GM19438 (cell line): ENCODE results near the gene MYL12B.
A peak's percentile ranks its signal among the peaks of the same experiment; 100 is the strongest.
"Not testable (repeated sequence)": the region's sequence is repeated elsewhere in the genome, so short reads cannot be mapped to it uniquely, and the experiment has no call there.

ENCODE experiments used
- ATAC-seq: cut with Tn5 transposase; IDR thresholded peaks from one replicate; pipeline ENCODE4 v1.9.1; 2021; ENCODE audit warnings: low read depth; ENCODE audit not compliant: unreplicated experiment

MYL12B gene

DNA sequence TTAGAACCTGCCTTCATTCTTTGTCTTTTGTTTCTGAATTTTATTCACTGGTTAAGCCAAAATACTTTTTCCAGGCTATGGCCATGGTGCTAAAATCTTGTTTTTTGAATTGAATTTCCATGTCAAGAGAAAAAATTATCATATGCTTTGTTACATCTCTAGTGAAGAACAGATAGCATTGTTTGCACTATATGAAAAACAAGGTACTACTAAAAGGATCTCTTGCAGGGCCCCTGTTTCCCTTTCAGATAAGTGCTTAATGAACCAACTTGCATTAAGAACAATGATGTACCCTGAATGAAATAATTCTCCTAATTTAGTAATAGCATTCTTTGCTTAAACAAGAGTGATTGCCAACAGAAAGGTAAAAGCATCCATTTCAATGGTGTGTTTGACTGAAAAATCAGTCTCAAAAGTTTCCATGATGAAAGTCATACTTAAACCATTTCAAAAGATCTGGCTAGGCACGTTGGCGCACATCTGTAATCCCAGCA lies 4.3 kb upstream of the MYL12B start:
- no peak for ATAC-seq

- no peak for ATAC-seq
Measured at GRCh38 chr18:3260995-3261372, 949 bp upstream of the MYL12B start.

DNA sequence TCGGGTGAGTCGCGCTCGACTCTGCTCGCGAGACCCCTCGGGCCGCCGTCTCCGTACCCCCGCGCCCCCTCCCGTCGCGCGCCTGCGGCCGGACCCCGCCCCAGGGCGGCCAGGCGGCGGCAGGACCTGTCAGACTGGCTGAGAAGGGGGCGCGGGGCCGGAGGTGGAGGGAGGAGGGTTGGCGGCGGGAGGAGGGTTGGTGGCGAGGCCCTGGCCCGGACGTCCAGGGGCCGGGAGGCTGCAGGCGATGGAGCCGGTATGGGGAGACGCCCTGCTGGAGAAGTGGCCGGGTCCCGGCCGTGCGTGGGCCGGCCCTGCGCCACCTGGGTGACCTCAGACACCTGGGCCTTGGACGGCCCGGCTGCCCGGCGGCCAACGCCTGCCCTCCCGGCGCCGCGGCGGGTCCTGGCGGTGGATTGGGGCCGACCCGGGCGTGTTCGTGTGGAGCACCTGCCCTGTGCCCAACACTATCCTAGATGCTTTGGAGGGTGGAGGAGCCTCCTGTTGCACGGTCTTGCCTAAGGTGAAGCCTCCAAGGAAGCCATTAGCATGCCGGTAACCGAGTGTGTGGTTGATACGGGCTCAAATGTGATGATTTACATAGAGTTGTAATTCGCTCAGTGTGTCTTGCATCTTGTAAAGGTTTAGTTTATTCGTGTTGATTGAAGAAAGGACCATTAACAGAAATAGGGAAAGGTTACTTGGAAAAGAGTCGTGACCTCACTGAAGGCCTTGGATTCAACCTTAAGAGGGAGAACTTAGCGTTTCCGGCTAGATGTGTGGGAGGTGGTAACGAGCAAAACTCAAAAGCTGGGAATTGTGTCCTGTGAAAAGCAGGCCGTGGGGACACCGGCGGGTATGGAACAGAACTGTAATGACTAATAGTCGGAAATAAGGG lies 550 bp downstream of the MYL12B start:
- peak; percentile 6 for ATAC-seq

GRCh38 chr18:3263132-3263700 lies 1.3 kb downstream of the MYL12B start:
- no peak for ATAC-seq

GRCh38 chr18:3264362-3264761 lies 2.4 kb downstream of the MYL12B start:
- ATAC-seq: no peak

DNA sequence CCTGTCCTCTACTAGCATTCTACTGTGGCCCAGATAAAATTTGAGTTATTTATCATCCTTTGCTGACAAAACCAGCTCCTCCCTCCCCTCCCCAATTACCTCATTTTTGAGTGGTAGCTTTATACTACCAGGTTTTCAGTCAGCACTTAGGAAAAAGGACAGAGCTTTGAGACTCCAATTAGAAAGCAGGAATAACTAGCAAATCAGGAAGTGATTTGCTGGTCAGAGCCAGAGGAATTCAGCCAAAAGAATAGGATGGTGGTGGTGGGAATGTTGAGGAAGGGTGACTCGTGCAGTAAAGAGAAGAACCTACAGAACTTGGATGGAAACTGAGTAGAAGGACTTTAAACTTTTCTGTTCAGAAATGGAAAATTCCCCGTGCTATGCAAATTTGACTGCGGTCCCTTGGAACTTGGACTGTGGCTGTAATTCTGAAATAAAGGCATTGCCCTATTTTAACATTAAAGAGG lies 3.7 kb downstream of the MYL12B start:
- no peak for ATAC-seq

DNA sequence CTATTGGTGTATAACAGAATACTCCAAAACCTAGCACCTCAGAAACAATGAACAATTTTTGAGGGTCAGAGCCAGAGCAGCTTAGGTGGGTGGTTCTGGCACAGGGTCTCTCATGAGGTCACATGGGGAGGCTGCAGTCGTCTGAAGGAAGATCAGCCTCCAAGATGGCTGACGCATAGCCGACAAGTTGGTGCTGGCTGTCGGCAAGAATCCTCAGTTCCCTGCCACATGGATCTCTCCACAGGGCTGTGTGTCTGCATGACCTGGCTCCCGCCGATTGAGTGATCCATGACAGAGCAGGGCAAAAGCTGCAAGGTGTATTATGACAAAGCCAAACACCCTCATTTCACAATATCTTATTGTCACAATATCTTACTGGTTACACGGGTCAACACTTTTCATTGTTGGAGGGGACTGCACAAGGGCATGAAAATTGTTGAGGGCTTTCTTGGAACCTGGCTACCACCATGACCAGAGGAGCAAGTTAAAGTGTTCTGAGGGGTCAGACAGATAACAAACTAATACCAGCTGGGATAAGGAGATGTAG lies 4.2 kb downstream of the MYL12B start:
- ATAC-seq: no peak

DNA sequence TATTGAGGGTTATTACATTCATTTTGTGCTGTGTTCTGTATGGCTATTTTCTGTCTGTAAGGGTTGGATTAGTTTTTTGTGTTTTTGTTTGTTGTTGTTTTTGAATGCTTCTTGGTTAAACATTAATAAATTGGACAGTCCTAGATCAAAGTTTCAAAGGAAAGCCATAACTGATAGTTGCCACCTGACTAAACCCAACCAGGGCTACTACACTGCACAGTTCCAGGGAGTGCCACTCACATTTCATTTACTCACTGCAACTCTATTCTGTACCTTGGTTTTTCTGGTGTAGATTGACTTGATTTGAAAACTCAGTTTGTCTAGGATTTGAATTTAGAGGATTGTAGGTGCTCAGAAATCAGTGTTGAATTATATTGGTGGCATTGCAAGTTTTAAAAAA lies 6.4 kb downstream of the MYL12B start:
- ATAC-seq: no peak

DNA sequence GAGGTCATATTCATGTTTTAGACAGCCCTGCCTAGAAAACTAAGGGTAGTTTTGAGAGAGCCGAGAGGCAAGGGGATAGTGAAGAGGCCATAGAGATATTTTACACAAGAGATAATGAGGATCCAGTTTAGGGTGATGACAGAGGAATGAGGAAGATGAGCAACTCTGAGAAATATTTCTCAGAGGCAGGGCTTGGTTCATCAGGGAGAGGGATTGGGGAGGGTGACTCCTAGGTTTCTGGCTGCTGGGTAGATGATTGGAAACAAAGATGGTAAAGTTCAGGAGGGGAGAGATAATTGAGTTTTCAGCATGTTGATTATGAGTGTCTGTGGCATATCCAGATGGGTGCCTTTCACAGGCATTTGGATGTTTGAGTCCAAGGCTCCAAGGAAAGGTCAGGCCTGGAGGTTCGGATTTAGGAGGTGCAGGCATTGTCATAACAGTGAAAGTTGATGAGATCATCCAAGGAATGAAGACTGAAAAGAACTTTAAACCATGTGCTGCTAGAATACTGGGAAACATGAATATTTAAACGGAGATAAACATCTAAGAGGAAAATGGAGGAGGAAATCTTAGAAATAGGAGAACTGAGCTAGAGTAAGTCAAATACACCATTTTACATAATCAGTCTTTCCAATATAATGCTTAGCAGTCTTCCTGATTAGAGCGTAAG lies 7.4 kb downstream of the MYL12B start:
- no peak for ATAC-seq

GRCh38 chr18:3269914-3270299 lies 8.0 kb downstream of the MYL12B start:
- no peak for ATAC-seq

GRCh38 chr18:3273042-3273441 lies 11.1 kb downstream of the MYL12B start:
- no peak for ATAC-seq

DNA sequence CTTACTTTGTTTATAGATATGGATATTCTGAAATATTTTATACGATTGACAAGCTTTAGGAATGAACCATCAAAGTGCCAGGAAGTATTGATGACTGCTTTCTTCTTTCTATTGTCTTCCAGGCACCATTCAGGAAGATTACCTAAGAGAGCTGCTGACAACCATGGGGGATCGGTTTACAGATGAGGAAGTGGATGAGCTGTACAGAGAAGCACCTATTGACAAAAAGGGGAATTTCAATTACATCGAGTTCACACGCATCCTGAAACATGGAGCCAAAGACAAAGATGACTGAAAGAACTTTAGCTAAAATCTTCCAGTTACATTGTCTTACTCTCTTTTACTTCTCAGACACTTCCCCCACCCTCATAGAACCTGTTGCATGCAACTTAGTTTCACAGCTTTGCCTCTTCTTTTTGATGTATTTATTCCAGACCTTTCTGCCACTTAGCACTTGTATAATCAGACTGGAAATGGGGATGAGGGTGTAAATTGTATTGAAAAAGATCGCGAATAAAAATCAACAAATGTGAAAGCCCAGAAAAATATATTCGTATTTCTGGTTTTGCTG lies 15.8 kb downstream of the MYL12B start:
- ATAC-seq: not testable (repeated sequence)

- ATAC-seq: no peak
Measured at GRCh38 chr18:3279201-3280185, 17.6 kb downstream of the MYL12B start.

GRCh38 chr18:3281456-3282400 lies 19.8 kb downstream of the MYL12B start:
- no peak for ATAC-seq

- ATAC-seq: no peak
Measured at GRCh38 chr18:3283253-3283863, 21.4 kb downstream of the MYL12B start.

DNA sequence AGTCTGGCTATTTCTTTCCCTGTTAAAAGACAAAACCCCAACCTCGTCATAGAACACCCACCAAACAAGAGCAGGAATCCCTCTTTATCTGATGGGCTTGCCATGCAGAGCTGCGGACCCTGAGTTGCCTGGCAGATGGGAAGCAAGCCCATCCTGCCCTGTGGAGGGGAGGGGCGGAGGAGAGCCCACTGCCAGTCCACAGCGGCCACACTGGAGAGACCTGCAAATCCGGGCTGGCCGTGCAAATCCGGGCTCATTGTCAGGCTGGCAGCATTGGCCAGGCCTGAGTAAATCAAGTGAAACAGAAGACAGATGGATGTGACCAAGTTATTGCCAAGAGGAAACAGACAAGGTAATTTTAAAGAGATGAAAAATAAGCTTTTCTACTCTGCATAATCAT lies 22.0 kb downstream of the MYL12B start:
- ATAC-seq: no peak

GRCh38 chr18:3284501-3284900 lies 22.6 kb downstream of the MYL12B start:
- ATAC-seq: no peak

DNA sequence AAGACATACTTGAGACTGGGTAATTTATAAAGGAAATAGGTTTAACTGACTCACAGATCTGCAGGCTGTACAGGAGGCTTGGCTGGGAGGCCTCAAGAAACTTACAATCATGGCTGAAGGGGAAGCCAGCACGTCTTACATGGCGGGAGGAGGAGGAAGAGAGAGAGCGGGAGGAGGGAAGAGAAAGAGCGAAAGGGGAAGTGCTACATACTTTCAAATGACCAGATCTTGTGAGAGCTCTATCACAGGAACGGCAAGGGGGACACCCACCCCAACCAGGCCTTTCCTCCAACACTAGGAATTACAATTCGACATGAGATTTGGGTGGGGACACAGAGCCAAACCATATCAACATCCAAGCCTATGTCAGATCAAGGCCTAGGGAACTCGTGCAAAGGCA lies 24.2 kb downstream of the MYL12B start:
- ATAC-seq: no peak
